BJ (cell line): ENCODE data around the gene WDR54. TPM values are rescaled to one million over a fixed set of nuclear protein-coding genes. Genes with fewer than 3 reads are reported as not detected.
"Not testable (repeated sequence)": the region's sequence is repeated elsewhere in the genome, so short reads cannot be mapped to it uniquely, and the experiment has no call there.

ENCODE experiments used
- CTCF ChIA-PET: fragments of 350-600 bp; formaldehyde crosslinking; extraction: SDS; loops from one replicate; lab custom pipeline; 2021; ENCODE audit warnings: antibody characterized with exemption, inconsistent platforms; lab: Yijun Ruan, JAX
- POLR2A ChIA-PET: fragments of 300-600 bp; sonication (Branson Sonifier 250); formaldehyde crosslinking; extraction: SDS; loops from one replicate; lab custom pipeline; 2021; ENCODE audit warnings: antibody characterized with exemption; lab: Charles Lee
- DNase-seq: peaks from one replicate; pipeline ENCODE4 v3.0.0-alpha.2; 2011; ENCODE audit warnings: low read depth
- H3K27me3 ChIP-seq: 2 replicates; pipeline ENCODE4 v1.6.0; 2011; ENCODE audit warnings: low read length; ENCODE audit not compliant: control insufficient read depth, insufficient read depth
- H3K36me3 ChIP-seq: 2 replicates; pipeline ENCODE4 v1.5.1; 2011; ENCODE audit warnings: low read length; ENCODE audit not compliant: control insufficient read depth, insufficient read depth
- H3K4me3 ChIP-seq: 2 replicates; pipeline ENCODE4 v1.5.1; 2011; ENCODE audit warnings: low read depth, mild to moderate bottlenecking, control low read depth, low read length
- polyA plus RNA-seq: library from polyadenylated mRNA; depleted of rRNA; stranded (reverse); fragments of >200 nt; gene quantifications from 2 replicates; pipeline ENCODE4 v1.2.3, GENCODE V29; 2011
- TF ChIP-seq, protein P1 (sequence below): IDR thresholded peaks from 2 replicates; pipeline ENCODE4 v1.5.1; 2011; ENCODE audit warnings: low read depth, mild to moderate bottlenecking, control low read depth, inconsistent platforms, low read length, moderate library complexity; ENCODE audit not compliant: insufficient read depth

Gene WDR54
- polyA plus RNA-seq, 1 experiment: 42.9 TPM

GRCh38 chr2:74439803-74440377, 18.4 kb downstream of the WDR54 start:
- no peak for DNase-seq
- POLR2A ChIA-PET: no interaction called here
- peaks cover 9% of the 10 kb centered on the region for H3K27me3 ChIP-seq
- TF ChIP-seq, protein P1, sequence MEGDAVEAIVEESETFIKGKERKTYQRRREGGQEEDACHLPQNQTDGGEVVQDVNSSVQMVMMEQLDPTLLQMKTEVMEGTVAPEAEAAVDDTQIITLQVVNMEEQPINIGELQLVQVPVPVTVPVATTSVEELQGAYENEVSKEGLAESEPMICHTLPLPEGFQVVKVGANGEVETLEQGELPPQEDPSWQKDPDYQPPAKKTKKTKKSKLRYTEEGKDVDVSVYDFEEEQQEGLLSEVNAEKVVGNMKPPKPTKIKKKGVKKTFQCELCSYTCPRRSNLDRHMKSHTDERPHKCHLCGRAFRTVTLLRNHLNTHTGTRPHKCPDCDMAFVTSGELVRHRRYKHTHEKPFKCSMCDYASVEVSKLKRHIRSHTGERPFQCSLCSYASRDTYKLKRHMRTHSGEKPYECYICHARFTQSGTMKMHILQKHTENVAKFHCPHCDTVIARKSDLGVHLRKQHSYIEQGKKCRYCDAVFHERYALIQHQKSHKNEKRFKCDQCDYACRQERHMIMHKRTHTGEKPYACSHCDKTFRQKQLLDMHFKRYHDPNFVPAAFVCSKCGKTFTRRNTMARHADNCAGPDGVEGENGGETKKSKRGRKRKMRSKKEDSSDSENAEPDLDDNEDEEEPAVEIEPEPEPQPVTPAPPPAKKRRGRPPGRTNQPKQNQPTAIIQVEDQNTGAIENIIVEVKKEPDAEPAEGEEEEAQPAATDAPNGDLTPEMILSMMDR: no peak
- peak overlapping the region; percentile 69 for H3K4me3 ChIP-seq
- no peaks in the 10 kb centered on the region; the same call in 1 of the 2 replicates for H3K36me3 ChIP-seq
- CTCF ChIA-PET: interaction anchor here (0.5 to 2.2 kb wide), 5 partner anchors 11 to 503 kb away, joined by 3 to 10 read pairs (median 4); no protein-coding TSS in a partner anchor

GRCh38 chr2:74440378-74441169, 19.0 kb downstream of the WDR54 start:
- H3K36me3 ChIP-seq: no peaks in the 10 kb centered on the region; the same call in 1 of the 2 replicates
- peaks cover 10% of the 10 kb centered on the region for H3K27me3 ChIP-seq
- DNase-seq: no peak
- ChIA-PET CTCF (interaction anchor here (0.5 to 2.2 kb wide), 4 partner anchors 13 to 149 kb away, joined by 3 to 10 read pairs (median 3); no protein-coding TSS in a partner anchor), POLR2A (no interaction called here)
- H3K4me3 ChIP-seq: peak overlapping the region; percentile 69
- TF ChIP-seq, protein P1: peak; percentile 31; the same call in 1 of the 2 replicates

DNA sequence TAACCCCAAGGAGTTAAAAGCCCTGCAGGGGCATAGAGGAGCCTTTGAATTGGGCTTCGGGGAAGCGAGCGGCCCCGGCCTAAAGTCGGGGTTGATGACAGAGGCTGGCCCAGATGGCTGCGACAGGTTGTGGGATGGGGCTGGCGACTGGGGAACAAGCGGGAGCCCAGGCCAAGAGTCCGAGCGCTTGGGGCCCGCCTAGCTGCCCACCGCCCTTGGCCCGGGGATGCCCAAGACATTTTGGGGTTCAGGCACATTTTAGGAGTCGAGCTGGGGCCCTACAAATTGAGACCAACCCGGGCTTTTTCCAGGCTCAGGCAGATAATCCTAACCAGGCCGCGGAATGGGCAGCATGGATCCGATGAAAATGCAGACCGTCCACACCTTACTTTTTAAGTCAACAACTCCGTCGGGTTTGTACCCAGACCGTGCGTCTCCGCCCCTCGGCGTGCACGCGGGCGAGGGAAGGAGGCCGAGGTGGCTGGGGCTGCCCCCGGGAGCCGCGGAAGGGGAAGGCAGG, 19.7 kb downstream of the WDR54 start:
- DNase-seq: no peak
- CTCF ChIA-PET: interaction anchor here (0.8 to 2.2 kb wide), 2 partner anchors 14 to 148 kb away, joined by 3 to 10 read pairs; no protein-coding TSS in a partner anchor
- TF ChIP-seq, protein P1: no peak
- Histone ChIP-seq H3K27me3 (peaks cover 10% of the 10 kb centered on the region), H3K36me3 (no peaks in the 10 kb centered on the region; the same call in 1 of the 2 replicates), H3K4me3 (no peak overlapping the region)
- POLR2A ChIA-PET: no interaction called here

- Histone ChIP-seq H3K4me3 (peak within 1 kb of the TSS; percentile 69), H3K27me3 (peaks cover 10% of the 10 kb centered on the region), H3K36me3 (no peaks in the 10 kb centered on the region)
- TF ChIP-seq, protein P1: no peak
- CTCF ChIA-PET: interaction anchor here (0.7 to 2.2 kb wide), 3 partner anchors 12 to 1003 kb away, joined by 3 to 10 read pairs (median 3); no protein-coding TSS in a partner anchor
- DNase-seq: no peak
- POLR2A ChIA-PET: no interaction called here
These were observed 20.4 kb downstream of the WDR54 start, which contains the start of gene RTKN for GRCh38 chr2:74441690-74442482. RTKN (minus strand) TSS chr2:74441937; CDS start chr2:74441816, 121 bp downstream.

DNA sequence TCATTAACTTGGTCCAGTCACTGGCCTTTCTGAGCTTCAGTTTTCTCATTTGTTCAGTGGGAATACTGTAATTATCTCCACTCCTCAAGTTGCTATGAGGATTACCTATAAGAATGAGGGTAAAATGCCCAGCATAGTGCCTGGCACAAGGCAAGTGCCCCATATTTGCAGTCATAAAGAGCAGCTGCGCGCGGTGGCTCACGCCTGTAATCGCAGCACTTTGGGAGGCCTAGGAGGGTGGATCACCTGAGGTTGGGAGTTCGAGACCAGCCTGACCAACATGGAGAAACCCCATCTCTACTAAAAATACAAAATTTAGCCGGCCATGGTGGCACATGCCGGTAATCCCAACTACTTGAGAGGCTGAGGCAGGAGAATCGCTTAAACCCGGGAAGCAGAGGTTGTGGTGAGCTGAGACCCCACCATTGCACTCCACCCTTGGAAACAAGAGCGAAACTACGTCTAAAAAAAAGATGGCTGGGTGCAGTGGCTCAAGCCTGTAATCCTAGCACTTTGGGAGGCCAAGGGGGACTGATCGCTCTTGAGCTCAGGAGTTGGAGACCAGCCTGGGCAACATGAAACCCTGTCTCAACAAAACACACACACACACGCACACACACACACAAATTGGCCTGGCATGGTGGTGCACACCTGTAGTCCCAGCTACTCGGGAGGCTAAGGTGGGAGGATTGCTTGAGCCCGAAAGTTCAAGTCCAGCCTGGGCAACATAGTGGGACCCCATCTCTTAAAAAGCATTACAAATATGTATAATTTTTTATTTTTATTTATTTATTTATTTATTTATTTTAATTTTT, 21.2 kb downstream of the WDR54 start:
- POLR2A ChIA-PET, H3K4me3 ChIP-seq: not testable (repeated sequence)
- CTCF ChIA-PET: interaction anchor here (0.7 to 0.9 kb wide), 2 partner anchors 12 to 1004 kb away, joined by 3 read pairs; no protein-coding TSS in a partner anchor

More for the DNA sequence above, 21.2 kb downstream of the WDR54 start:
- not testable (repeated sequence) for H3K36me3 ChIP-seq, DNase-seq
- H3K27me3 ChIP-seq: peaks cover 10% of the 10 kb centered on the region
